BLaER1 (cell line): ENCODE measurements around the gene SMIM11.
"Not testable (repeated sequence)": the region's sequence is repeated elsewhere in the genome, so short reads cannot be mapped to it uniquely, and the experiment has no call there.

Experiments
- H3K27ac ChIP-seq: shearing (Covaris generic); formaldehyde crosslinking; 2 replicates; pipeline ENCODE4 v1.8.1; 2022
- H3K27me3 ChIP-seq: shearing (Covaris generic); formaldehyde crosslinking; 2 replicates; pipeline ENCODE4 v1.8.1; 2022
- H3K36me3 ChIP-seq: shearing (Covaris generic); formaldehyde crosslinking; 2 replicates; pipeline ENCODE4 v1.8.1; 2022
- H3K4me1 ChIP-seq: shearing (Covaris generic); formaldehyde crosslinking; 2 replicates; pipeline ENCODE4 v1.8.1; 2022
- H3K4me2 ChIP-seq: shearing (Covaris generic); formaldehyde crosslinking; 2 replicates; pipeline ENCODE4 v1.8.1; 2022
- H3K4me3 ChIP-seq: shearing (Covaris generic); formaldehyde crosslinking; 2 replicates; pipeline ENCODE4 v1.8.1; 2022
- H3K9ac ChIP-seq: shearing (Covaris generic); formaldehyde crosslinking; 2 replicates; pipeline ENCODE4 v1.8.1; 2022
- H3K9me3 ChIP-seq: shearing (Covaris generic); formaldehyde crosslinking; 2 replicates; pipeline ENCODE4 v1.8.1; 2022
- H4K20me1 ChIP-seq: shearing (Covaris generic); formaldehyde crosslinking; 2 replicates; pipeline ENCODE4 v1.8.1; 2022
- Cebpa-rat ChIP-seq: shearing (Covaris generic); IDR thresholded peaks from 2 replicates; pipeline ENCODE4 v1.8.1; 2022

The SMIM11 gene

DNA sequence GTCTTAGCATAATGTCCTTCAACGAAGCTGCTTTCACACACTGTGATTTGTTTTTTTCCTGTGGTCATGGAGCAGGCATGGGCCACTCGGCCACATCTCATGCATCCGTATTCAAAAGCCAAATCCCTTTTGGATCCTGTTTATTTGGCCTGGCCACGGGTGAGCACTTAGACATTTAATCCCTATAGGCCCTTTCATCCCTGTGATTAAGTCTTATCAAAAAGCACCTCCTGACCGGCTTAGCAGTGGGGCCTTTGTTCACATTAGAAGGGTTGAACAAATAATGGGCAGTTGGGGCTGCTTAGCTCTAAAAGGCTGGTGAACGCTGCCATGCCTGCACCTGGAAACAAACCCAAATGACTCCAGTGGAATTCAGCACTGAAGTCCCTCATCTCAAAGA, 9.5 kb upstream of the SMIM11 start:
- Histone ChIP-seq H3K36me3 (no peaks in the 10 kb centered on the region), H3K27ac (no peak overlapping the region), H3K27me3 (no peaks in the 10 kb centered on the region), H4K20me1 (no peaks in the 10 kb centered on the region), H3K4me1 (peaks cover 13% of the 10 kb centered on the region; the same call in 1 of the 2 replicates), H3K9ac (no peak overlapping the region), H3K4me3 (no peak overlapping the region), H3K4me2 (no peak overlapping the region), H3K9me3 (no peaks in the 10 kb centered on the region)
- TF ChIP-seq Cebpa-rat, result no peak

DNA sequence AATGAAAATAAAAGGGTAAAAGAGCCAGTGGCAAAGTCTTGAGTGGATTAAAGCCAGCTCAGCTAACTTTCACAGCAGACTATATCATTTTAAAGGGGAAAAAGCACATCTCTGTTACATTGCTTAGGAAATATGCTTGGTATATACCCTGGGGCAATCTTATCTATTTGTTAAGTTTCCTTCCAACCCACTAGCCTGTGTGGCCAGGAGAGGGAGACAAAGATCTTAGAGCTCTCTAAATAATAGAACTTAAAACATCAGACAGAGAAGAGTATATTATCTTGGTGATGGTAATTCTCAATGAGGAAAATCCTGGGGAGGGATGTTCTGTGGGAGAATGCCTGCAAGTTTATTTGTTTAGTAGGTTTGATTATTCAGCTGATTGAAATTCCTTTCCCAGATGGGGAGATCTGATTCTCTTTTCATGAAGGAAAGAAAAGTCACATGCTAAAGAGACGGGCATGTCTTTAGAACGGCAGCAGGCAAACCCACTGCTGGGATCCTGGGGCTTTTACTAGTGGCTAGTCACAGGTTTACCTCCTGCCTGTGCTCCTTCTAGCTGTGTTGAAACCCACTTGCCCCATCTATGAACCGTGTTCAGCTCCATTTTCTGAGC, 7.9 kb upstream of the SMIM11 start:
- no peaks in the 10 kb centered on the region for H3K36me3 ChIP-seq
- H4K20me1 ChIP-seq, result no peaks in the 10 kb centered on the region
- no peak overlapping the region for H3K27ac ChIP-seq
- H3K4me1 ChIP-seq, result no peaks in the 10 kb centered on the region
- H3K9ac ChIP-seq, result no peak overlapping the region
- no peak for TF ChIP-seq Cebpa-rat
- H3K9me3 ChIP-seq, result no peaks in the 10 kb centered on the region
- H3K4me3 ChIP-seq, result no peak overlapping the region
- no peak overlapping the region for H3K4me2 ChIP-seq
- no peaks in the 10 kb centered on the region for H3K27me3 ChIP-seq

DNA sequence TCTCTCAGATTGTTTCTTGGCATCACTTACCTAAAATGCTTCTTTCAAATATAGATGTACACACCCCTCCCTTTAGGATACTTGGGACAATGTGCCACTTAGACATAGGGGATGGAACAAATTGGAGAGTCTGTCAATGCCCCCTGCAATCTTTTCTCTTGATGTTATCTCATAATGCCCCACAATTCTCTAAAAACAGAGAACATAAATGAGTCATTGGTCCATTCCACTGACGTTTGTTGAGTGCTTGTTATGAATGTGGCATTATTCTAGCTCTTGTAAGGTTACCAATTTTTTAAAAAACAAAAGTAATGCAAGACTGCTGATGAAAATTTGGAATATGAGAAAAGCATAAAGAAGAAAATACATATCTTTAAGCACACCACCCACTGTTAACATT, 5.6 kb upstream of the SMIM11 start:
- H3K27me3 ChIP-seq, result no peaks in the 10 kb centered on the region
- H4K20me1 ChIP-seq, result no peaks in the 10 kb centered on the region
- no peaks in the 10 kb centered on the region for H3K36me3 ChIP-seq
- no peak for TF ChIP-seq Cebpa-rat
- H3K9ac ChIP-seq, result no peak overlapping the region
- no peak overlapping the region for H3K4me3 ChIP-seq
- no peaks in the 10 kb centered on the region for H3K9me3 ChIP-seq
- no peaks in the 10 kb centered on the region for H3K4me1 ChIP-seq
- H3K4me2 ChIP-seq, result no peak overlapping the region
- H3K27ac ChIP-seq, result no peak overlapping the region

DNA sequence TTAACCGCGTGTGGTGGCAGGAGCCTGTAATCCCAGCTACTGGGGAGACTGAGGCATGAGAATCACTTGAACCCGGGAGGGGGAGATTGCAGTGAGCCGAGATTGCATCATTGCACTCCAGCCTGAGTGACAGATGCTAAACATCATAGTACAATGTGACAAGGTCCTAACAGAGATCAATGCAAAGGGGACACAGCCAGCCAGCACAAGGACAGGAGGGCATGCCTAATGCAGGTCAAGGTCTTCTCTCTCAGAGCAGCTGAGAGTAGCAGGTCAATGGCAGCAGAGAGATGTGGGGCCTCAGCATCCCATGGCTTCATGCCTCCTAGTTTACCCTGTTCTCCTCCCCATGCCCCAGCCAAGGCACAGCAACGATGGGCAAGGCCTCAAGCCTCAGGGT, 3.0 kb upstream of the SMIM11 start:
- no peaks in the 10 kb centered on the region for H3K36me3 ChIP-seq
- no peak overlapping the region for H3K4me2 ChIP-seq
- no peaks in the 10 kb centered on the region for H3K27me3 ChIP-seq
- no peaks in the 10 kb centered on the region for H3K4me1 ChIP-seq
- no peak overlapping the region for H3K9ac ChIP-seq
- no peaks in the 10 kb centered on the region for H3K9me3 ChIP-seq
- TF ChIP-seq Cebpa-rat, result no peak
- H4K20me1 ChIP-seq, result no peaks in the 10 kb centered on the region
- no peak overlapping the region for H3K27ac ChIP-seq
- no peak overlapping the region for H3K4me3 ChIP-seq

DNA sequence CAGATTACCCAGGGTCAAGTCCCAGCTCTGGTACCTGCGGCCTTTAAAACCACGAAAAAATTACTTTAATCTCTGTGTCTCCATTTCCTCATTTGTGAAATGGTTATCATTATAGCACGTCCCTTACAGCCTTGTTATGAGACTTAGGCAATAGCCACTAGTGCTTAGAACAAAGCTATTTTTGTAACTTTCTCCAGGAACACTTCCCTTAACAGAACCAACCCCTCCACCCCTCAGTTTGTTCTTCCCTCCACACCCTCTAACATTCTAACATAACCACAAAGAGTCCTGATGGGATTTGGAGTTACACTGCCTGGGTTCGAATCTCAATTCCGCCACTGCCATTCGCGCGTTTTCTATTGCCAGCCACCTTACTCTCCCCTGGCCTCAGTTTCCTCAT, 845 bp upstream of the SMIM11 start:
- H3K4me2 ChIP-seq, H3K27me3 ChIP-seq, H3K9me3 ChIP-seq, H3K4me3 ChIP-seq, H3K4me1 ChIP-seq, H3K27ac ChIP-seq, H4K20me1 ChIP-seq, H3K9ac ChIP-seq, H3K36me3 ChIP-seq: not testable (repeated sequence)

DNA sequence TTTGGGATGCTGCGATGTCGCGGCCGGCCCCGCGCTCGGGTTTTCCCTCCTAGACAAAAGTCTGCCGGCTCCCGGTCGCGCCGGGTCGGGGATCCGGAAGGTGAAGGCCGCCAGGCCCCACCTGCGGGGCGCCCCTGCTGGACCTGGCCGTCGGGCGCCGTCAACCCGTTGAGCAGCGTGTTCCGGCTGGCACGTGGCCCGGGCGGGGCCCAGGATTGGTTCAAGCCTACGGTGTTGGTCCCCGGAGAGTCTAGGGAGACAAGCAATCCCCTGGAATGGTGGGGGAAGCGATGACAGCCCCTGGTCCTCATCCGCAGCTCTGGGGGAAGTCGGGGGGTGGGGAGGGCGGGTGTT, 289 bp downstream of the SMIM11 start:
- not testable (repeated sequence) for H3K27me3 ChIP-seq, H4K20me1 ChIP-seq, H3K4me2 ChIP-seq, H3K27ac ChIP-seq, H3K9me3 ChIP-seq, H3K4me1 ChIP-seq, H3K36me3 ChIP-seq, H3K9ac ChIP-seq, H3K4me3 ChIP-seq

DNA sequence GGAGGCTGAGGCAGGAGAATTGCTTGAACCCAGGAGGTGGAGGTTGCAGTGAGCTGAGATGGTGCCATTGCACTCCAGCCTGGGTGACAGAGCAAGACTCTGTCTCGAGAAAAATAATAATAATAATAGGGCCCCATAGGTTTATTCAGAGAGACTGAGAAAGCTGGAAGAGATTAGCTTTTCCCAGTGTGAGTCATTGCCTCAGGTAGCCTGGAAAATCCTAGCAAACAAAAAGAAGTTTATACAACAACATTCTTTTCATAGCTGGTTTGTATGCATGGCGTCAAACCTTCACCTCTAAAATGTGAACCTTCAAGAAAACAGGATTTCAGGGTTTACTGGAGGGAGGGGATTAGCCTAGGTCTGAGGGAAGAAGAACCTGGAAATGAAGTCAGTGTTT, 7.8 kb downstream of the SMIM11 start:
- not testable (repeated sequence) for H3K4me2 ChIP-seq, H3K4me3 ChIP-seq, H3K27me3 ChIP-seq, H3K27ac ChIP-seq, H4K20me1 ChIP-seq, H3K9ac ChIP-seq, H3K9me3 ChIP-seq, H3K4me1 ChIP-seq, H3K36me3 ChIP-seq

DNA sequence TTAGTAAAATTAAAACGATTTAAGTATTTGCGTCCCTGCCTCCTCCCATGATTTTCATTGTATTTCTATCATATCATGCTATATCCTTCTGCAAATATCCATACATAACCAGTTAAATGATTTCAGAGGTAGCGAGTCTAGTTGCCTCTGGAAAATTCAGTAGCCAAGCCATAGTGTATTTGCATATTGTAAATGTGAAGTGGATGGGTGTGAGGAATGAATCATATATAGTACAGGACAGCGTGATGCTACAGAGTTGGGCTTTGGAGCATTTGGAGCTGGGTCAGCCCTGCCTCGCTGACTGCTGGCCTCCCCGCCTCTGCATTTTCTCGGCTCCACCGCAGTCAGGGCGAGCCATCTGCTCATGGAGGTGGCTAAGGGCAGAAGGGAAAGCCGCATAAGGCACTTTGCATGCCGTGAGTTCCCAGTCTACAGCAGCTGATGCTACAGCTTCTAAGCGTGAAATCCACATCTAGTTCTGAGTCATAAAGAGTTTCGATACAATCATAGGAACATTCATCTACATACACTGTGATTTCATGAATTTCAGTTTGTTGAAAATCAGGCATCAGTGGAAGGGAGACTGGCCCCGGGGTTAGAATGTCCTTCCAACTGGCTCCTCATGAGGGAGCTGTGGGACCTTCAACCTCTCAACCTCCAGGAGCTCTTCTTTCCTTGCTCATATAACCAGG, 8.6 kb downstream of the SMIM11 start:
- H4K20me1 ChIP-seq, H3K27ac ChIP-seq, H3K4me2 ChIP-seq, H3K9me3 ChIP-seq, H3K9ac ChIP-seq, H3K4me1 ChIP-seq, H3K36me3 ChIP-seq, H3K4me3 ChIP-seq, H3K27me3 ChIP-seq: not testable (repeated sequence)

DNA sequence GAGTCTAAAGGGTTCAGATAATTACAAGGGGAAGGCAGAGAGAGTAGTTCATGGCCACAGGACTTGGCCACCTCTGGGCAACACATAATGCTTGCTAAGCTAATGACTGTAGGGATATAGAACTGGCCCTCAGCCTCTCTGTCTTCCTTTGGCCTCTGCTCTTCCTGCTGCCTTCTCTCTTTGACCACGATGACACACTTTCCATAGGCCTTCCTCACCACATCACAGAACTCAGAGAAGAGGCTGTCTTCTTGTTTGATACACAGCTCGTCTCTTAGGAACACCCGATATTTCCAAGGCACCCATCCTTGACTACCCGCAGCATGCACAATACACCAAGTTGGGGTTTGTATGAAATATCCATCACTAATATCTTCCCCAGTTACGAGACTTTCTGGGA, 25.2 kb downstream of the SMIM11 start:
- H3K9me3 ChIP-seq, H3K27me3 ChIP-seq: not testable (repeated sequence)

DNA sequence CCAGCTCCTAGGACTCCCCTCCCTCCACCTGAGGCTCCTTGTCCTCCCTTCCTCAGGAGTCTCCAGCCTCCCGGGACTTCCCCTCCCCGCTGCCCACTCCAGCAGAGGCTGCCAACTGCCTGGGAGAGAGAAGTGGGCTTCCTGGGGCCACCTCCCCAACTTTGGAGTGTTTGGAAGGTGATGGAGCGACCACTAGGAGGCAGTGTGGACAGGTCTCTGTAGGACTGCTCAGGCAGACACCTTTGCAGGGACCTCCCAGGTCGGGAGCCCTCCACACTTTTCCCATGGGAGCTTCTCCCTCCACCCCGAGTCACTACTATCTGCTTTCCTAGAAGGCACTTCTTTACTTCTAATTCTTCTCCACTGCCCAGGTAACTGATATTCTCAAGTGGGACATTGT, 29.4 kb downstream of the SMIM11 start:
- H3K9ac ChIP-seq, H3K27ac ChIP-seq, H4K20me1 ChIP-seq, H3K9me3 ChIP-seq, H3K4me2 ChIP-seq, H3K4me1 ChIP-seq, H3K4me3 ChIP-seq, H3K27me3 ChIP-seq, H3K36me3 ChIP-seq: not testable (repeated sequence)

More for the DNA sequence above, 25.2 kb downstream of the SMIM11 start:
- not testable (repeated sequence) for H3K4me2 ChIP-seq, H4K20me1 ChIP-seq, H3K4me1 ChIP-seq, H3K9ac ChIP-seq, H3K27ac ChIP-seq, H3K4me3 ChIP-seq, H3K36me3 ChIP-seq

DNA sequence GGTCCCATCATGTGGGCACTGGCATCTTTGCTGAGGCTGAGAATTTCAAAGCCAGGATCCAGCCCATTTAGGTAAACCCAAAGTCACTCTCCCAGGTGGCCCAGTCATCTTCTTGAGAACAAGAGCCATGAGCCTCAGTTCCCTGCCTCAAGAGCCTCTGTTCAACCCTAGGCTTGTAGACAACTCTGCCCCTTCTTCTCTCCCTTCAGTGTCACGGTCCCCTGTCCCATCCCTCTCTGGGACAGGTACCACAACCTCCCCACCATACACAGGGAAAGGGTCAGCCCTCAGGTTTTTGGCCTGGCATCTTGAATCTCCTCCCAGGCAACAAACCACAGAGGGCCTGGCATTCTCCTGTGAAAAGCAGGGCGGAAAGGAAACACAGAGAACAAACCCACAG, 30.4 kb downstream of the SMIM11 start:
- not testable (repeated sequence) for H3K4me3 ChIP-seq, H4K20me1 ChIP-seq, H3K9ac ChIP-seq, H3K9me3 ChIP-seq, H3K4me1 ChIP-seq, H3K27ac ChIP-seq, H3K27me3 ChIP-seq, H3K36me3 ChIP-seq, H3K4me2 ChIP-seq

DNA sequence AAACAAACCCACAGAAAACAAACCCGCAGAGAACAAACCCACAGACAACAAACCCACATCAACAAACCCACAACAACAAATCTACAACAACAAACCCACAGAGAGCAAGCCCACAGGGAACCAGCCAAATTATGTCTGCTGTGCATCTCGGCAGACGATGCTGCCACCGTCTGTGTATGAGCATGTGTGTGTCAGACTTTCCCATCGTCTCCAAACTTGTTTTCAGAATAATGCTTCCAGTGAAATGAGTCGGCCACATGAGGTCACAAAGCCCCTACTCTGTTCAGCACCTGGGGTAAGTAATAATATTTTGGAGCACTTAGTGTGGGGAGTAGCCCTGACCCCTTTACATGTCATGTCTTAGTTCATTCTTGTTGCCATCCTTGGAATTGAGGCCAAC, 30.8 kb downstream of the SMIM11 start:
- H4K20me1 ChIP-seq, H3K36me3 ChIP-seq, H3K4me1 ChIP-seq, H3K4me2 ChIP-seq, H3K9me3 ChIP-seq, H3K4me3 ChIP-seq, H3K9ac ChIP-seq, H3K27me3 ChIP-seq, H3K27ac ChIP-seq: not testable (repeated sequence)

DNA sequence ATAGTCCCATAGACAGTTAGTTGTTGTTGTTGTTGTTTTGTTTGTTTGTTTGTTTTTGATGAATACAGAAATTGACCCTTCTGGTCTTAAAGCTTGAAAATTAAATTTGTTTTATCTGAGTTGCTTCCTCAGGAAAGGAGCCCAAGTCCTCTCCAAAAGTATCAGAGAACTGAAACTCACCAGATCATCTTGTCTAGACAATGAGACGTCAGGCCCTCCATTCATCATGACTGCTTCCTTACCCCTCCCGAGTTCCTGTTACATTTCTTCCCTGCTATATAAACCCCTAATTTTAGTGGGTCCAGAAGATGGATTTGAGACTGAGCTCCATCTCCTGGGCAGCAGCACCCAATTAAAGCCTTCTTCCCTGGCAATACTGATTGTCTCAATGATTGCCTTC, 31.4 kb downstream of the SMIM11 start:
- not testable (repeated sequence) for H3K27me3 ChIP-seq, H3K9me3 ChIP-seq, H3K27ac ChIP-seq, H3K9ac ChIP-seq, H3K4me3 ChIP-seq, H3K36me3 ChIP-seq, H3K4me2 ChIP-seq, H3K4me1 ChIP-seq, H4K20me1 ChIP-seq

DNA sequence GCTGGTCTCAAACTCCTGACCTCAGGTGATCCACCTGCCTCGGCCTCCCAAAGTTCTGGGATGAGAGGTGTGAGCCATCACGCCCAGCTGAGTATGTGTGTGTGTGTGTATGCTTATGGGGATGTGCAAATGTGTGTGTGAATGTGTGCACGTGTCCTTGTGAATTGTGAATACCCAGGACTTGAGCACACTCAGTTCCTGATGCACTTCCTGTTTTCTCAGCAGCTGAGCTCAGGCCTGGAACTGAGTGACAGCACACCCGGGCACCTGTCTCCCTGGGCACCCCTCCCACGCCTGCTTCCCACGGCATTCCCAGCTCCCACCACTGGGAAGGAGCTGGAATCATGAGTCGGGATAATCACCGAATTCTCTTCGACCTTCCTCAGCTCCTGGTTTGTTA, 32.0 kb downstream of the SMIM11 start:
- H3K27ac ChIP-seq, H3K4me1 ChIP-seq, H3K4me3 ChIP-seq: not testable (repeated sequence)

DNA sequence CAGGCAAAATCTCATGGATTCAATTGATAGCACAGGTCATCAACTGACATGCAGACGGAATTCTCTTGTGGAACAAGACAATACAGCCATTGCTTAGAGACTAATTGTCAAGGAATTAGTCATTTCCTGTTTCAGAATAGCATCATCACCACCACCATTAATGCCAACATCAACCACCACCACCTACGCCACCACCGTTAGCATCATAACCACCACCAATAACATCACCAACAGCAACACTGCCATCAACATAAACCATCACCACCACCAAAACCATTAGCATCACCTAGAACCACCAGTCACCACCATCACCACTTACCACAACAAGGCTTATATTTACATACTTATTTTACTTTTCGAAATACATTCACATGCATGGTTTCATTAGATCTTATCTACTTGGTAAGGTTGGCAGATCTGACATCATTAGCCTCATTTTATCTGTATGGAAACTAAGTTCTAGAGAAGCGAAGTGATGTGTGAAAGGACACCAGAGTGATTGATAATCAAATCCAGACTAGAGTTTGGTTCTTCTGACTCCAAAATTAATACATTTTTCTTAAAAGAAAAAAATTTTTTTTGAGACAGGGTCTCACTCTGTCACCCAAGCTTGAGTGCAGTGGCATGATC, 42.3 kb downstream of the SMIM11 start:
- H3K9me3 ChIP-seq, H4K20me1 ChIP-seq, H3K27me3 ChIP-seq, H3K4me1 ChIP-seq, H3K36me3 ChIP-seq, H3K4me2 ChIP-seq, H3K4me3 ChIP-seq, H3K27ac ChIP-seq, H3K9ac ChIP-seq: not testable (repeated sequence)

More for the DNA sequence above, 32.0 kb downstream of the SMIM11 start:
- H3K36me3 ChIP-seq, H3K9ac ChIP-seq, H4K20me1 ChIP-seq, H3K9me3 ChIP-seq, H3K27me3 ChIP-seq, H3K4me2 ChIP-seq: not testable (repeated sequence)
